Lung (tissue), 12 donors: Measurements from ENCODE around the gene GET4. TPM values are rescaled to one million over a fixed set of nuclear protein-coding genes. Genes with fewer than 3 reads are reported as not detected.

Source experiments
- ATAC-seq: fragments of 200-7000 bp; cut with Tn5 transposase; one replicate; pipeline ENCODE4 v1.9.1; 2020; ENCODE audit warnings: moderate number of reproducible peaks; ENCODE audit not compliant: insufficient read depth, low FRiP score
- DNase-seq, 3 donors: peaks; one replicate each; pipeline ENCODE4 v3.0.0-alpha.2; 2013 to 2017
- H3K27ac ChIP-seq, 2 donors: one replicate each; pipeline ENCODE4 v1.5.1; 2013; ENCODE audit warnings: mild to moderate bottlenecking in 2 of 2, moderate library complexity in 2 of 2, control low read depth in 1 of 2, inconsistent platforms in 1 of 2, low read depth in 1 of 2, low read length in 1 of 2
- H3K27me3 ChIP-seq, 3 donors: one replicate each; pipeline ENCODE4 v1.5.1; 2013; ENCODE audit warnings: low read length in 2 of 3; ENCODE audit not compliant: control insufficient read depth in 3 of 3, insufficient read depth in 3 of 3
- H3K36me3 ChIP-seq, 4 donors: one replicate each; pipeline ENCODE4 v1.5.1; 2013; ENCODE audit warnings: low read length in 4 of 4, mild to moderate bottlenecking in 1 of 4, moderate library complexity in 1 of 4; ENCODE audit not compliant: control insufficient read depth in 4 of 4, insufficient read depth in 4 of 4
- H3K4me1 ChIP-seq, 5 donors: one replicate each; pipeline ENCODE4 v1.5.1; 2013; ENCODE audit warnings: low read length in 5 of 5, mild to moderate bottlenecking in 2 of 5, moderate library complexity in 1 of 5; ENCODE audit not compliant: control insufficient read depth in 5 of 5, insufficient read depth in 5 of 5
- H3K4me3 ChIP-seq: one replicate; pipeline ENCODE4 v1.5.1; 2013; ENCODE audit warnings: mild to moderate bottlenecking, control low read depth, moderate library complexity
- H3K9ac ChIP-seq, 2 donors: one replicate each; pipeline ENCODE4 v1.5.1; 2013; ENCODE audit warnings: low read length in 2 of 2, control low read depth in 1 of 2; ENCODE audit not compliant: insufficient read depth in 1 of 2
- H3K9me3 ChIP-seq, 4 donors: one replicate each; pipeline ENCODE4 v1.5.1; 2013; ENCODE audit warnings: low read length in 3 of 4, mild to moderate bottlenecking in 1 of 4, moderate library complexity in 1 of 4; ENCODE audit not compliant: control insufficient read depth in 4 of 4, insufficient read depth in 3 of 4
- CTCF ChIP-seq: IDR thresholded peaks from 2 replicates; pipeline ENCODE4 v1.5.1; 2012; ENCODE audit warnings: mild to moderate bottlenecking; ENCODE audit errors: control extremely low read depth, extremely low read depth
- WGBS, 2 donors: extraction: QIAGEN DNeasy Blood & Tissue Kit; methylation state at CpG; one replicate each; pipeline ENCODE4 v1.1.7; 2013; 5-methylcytosine and 5-hydroxymethylcytosine counted together
- polyA plus RNA-seq, 2 donors: library from polyadenylated mRNA; stranded (reverse); fragments of 200-250 nt; gene quantifications; one replicate each; pipeline ENCODE4 v1.2.1, GENCODE V29; 2013
- total RNA-seq, 2 donors: library from RNA; depleted of rRNA in 1 of 2; stranded (reverse); fragments of >200 nt in 1 of 2; gene quantifications; one replicate each; pipeline ENCODE4 v1.2.1, GENCODE V29; 2014 to 2021
- donor health status: control.
- donor health status: control.
- donor health status: Bipolar disorder and iron deficiency.
- donor health status: healthy.
- donor health status: DM: yes; HTN: yes; CAD: no.

The GET4 gene
- total and polyA plus RNA-seq, 4 donors: 34.1 to 41.8 (median 40.0) TPM

DNA sequence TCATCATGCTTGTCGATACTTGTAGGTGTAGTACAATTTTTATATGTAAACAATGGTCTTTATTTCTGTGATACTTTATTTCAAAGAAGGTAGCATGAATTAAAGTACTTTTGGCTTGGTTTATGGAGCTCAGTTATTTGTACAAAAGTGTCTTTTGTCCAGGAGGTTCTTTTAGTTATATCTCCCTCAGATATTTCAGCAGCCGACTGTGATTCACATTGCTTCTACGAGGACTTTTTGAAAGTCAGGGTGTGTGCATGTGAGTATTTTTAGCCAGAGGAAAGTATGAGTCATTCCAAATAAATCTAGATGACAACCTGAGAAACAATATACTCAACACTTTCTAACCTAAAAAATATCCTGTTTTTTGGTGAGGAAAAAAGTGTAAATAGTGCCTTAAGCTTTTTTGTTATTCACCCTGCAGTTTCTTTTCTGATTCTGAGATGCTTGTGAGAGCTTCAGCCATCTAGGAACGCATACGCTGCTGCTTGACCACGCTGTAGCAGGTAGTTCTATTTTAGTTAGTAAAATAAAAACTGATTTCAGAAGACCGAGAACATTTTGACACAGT lies 44.7 kb upstream of the GET4 start:
- peaks cover 3 to 23% (median 8%) of the 10 kb centered on the region in 5 donors for H3K4me1 ChIP-seq
- 11 to 19% methylated on average over 7 of the region's 7 CpGs for WGBS, 2 donors
- H3K4me3 ChIP-seq: no peak overlapping the region
- H3K9me3 ChIP-seq: no peaks in the 10 kb centered on the region
- ATAC-seq (peak; percentile 60), DNase-seq (peak in 2 of 3 donors; percentile 57 to 74)
- H3K27me3 ChIP-seq: no peaks in the 10 kb centered on the region
- H3K27ac ChIP-seq: peak overlapping the region; percentile 93 to 96
- peaks cover 0 to 11% (median 4%) of the 10 kb centered on the region in 4 donors for H3K36me3 ChIP-seq
- TF ChIP-seq CTCF: no peak
- peak overlapping the region in 1 of 2 donors; percentile 16 for H3K9ac ChIP-seq

DNA sequence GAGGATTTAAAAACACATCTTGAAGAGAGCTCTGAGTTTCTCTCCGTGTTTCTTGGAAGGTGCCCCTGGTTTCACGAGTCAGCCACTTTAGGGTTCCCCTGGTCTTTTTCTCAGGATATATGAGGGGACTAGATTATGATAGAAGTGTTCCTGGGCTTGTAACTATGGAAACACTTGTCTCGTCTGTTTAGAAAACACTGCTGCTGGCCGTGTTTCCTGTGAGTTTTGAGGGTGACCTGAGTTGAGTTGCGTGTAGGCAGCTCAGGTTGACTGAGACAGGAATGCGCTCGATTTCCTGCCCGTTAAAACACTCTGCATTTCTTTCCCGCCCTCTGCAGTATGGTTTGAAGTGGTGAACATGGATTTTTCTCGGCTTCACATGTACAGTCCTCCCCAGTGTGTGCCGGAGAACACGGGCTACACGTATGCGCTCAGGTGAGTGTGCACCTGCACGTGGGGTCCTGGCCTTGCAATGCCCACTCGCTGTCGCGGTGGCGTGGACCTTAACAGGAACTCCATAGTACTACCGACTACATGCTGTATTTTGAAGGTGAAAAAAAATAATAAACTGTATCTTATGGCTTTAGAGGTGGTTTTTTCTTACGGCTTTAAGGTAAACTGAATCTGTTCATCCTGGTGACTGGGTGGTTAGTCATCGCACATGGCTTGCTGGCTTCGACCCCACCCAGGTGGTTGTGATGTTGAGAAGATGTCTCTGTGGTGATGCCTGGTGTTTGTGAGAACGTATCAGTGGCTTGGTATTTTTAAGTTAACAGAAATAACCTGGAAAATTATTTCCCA lies 44.0 kb upstream of the GET4 start, which contains the start of gene SUN1:
TSS of gene SUN1 (plus strand) at position 310 of the 801 bp plus-strand sequence. CDS start at position 359, 49 bp downstream.
- Histone ChIP-seq H3K4me3 (no peak within 1 kb of the TSS), H3K9me3 (no peaks in the 10 kb centered on the region), H3K9ac (peak within 1 kb of the TSS in 1 of 2 donors; percentile 16), H3K27ac (peak within 1 kb of the TSS; percentile 93 to 96), H3K27me3 (no peaks in the 10 kb centered on the region), H3K4me1 (peaks cover 3 to 27% (median 7%) of the 10 kb centered on the region in 5 donors), H3K36me3 (peaks cover 0 to 15% (median 5%) of the 10 kb centered on the region in 4 donors)
- WGBS, 2 donors: 46 to 52% methylated on average over 24 of the region's 24 CpGs
- ATAC-seq (peak; percentile 38), DNase-seq (peak; percentile 26 to 63 (median 35))
- TF ChIP-seq CTCF: no peak

DNA sequence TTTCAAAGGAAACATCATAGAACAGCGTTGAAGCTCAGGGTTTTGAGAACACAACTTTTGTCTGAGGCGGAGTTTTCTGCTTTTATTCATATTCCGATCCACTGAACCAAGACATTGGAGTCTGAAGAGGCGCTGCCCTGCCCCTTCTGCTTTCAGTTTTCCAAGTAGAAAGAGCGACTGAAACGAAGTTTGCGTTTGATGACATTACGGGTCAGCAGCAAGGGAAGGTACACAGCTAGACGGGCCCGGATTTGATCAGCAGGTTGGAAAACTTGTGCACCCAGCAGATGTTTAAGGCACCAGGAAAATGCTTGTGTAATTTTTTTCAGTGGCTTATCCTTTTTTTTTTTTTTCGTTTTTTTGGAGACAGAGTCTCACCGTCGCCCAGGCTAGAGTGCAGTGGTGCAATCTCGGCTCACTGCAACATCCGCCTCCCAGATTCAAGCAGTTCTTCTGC lies 43.4 kb upstream of the GET4 start:
- no peak overlapping the region for H3K4me3 ChIP-seq
- H3K27me3 ChIP-seq: no peaks in the 10 kb centered on the region
- WGBS, 2 donors: 89 to 92% methylated on average over 15 of the region's 15 CpGs
- no peak for DNase-seq
- peak overlapping the region; percentile 82 to 93 for H3K27ac ChIP-seq
- peaks cover 3 to 27% (median 7%) of the 10 kb centered on the region in 5 donors for H3K4me1 ChIP-seq
- no peaks in the 10 kb centered on the region for H3K9me3 ChIP-seq
- no peak for ATAC-seq
- no peak for TF ChIP-seq CTCF
- H3K9ac ChIP-seq: no peak overlapping the region
- H3K36me3 ChIP-seq: peaks cover 0 to 15% (median 5%) of the 10 kb centered on the region in 4 donors
